Glutamatergic neuron (in vitro differentiated cells): Measurements from ENCODE around the gene MRPL19. TPM values are rescaled to one million over a fixed set of nuclear protein-coding genes. Genes with fewer than 3 reads are reported as not detected.

Source experiments
- DNase-seq: peaks from one replicate; pipeline ENCODE4 v3.0.0; 2022
- H3K27ac Mint-ChIP-seq: one replicate; pipeline ENCODE4 v1.8.0; 2020; ENCODE audit warnings: mild to moderate bottlenecking, mixed read lengths, inconsistent platforms; ENCODE audit not compliant: unreplicated experiment
- H3K27me3 Mint-ChIP-seq: one replicate; pipeline ENCODE4 v1.8.0; 2020; ENCODE audit warnings: mild to moderate bottlenecking, moderate library complexity, mixed read lengths, inconsistent platforms; ENCODE audit not compliant: unreplicated experiment
- H3K36me3 Mint-ChIP-seq: one replicate; pipeline ENCODE4 v1.8.0; 2020; ENCODE audit warnings: mild to moderate bottlenecking, mixed read lengths, inconsistent platforms; ENCODE audit not compliant: unreplicated experiment
- H3K4me1 Mint-ChIP-seq: one replicate; pipeline ENCODE4 v1.8.0; 2020; ENCODE audit warnings: mild to moderate bottlenecking, low read depth, mixed read lengths, inconsistent platforms; ENCODE audit not compliant: unreplicated experiment
- H3K4me3 Mint-ChIP-seq: one replicate; pipeline ENCODE4 v1.8.0; 2020; ENCODE audit warnings: mild to moderate bottlenecking, mixed read lengths, inconsistent platforms; ENCODE audit not compliant: unreplicated experiment
- H3K9me3 Mint-ChIP-seq: one replicate; pipeline ENCODE4 v1.8.0; 2020; ENCODE audit warnings: mild to moderate bottlenecking, moderate library complexity, mixed read lengths, inconsistent platforms; ENCODE audit not compliant: unreplicated experiment
- total RNA-seq: library from RNA; stranded (reverse); fragmentation: NEBNext Ultra II Directional; extraction: Animal tissue kit (Norgen Biotek cat#: 25700); gene quantifications from one replicate; pipeline ENCODE4 v1.2.1, GENCODE V29; 2021; ENCODE audit not compliant: unreplicated experiment
- TF ChIP-seq, protein P1 (sequence below): fragments of 200-600 bp; sonication (generic); IDR thresholded peaks from one replicate; pipeline ENCODE4 v1.5.0; 2021; ENCODE audit not compliant: partially characterized antibody, unreplicated experiment

The MRPL19 gene
- total RNA-seq, 1 donor from 2014 or later = 44.6 TPM

DNA sequence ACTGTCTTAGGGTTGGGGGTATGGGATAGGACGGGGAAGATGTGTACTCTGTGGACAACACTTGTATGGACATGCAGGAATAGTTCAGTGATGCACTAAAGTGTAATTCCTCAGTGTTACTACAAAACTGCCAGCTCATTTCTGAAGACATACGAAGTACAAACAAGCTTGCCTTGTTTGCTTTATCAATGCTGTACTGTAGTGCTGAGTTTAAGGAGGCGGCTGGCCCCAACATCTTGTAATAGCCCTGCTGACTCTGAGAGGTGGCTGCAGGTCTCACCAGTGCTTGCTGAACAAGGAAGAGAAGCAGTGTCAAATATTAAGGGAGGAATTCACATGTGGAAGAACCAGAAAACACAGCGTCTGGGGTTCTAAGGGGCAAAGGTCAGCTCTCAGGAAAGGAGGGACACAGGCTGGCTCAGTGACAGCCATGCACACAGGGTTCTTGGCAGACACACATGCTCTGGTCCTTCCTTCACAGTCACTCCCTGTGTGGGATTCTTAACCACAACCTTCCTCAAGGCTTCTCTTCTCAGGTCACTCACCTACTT, 46.0 kb upstream of the MRPL19 start:
- DNase-seq = no peak
- H3K36me3 Mint-ChIP-seq = no peaks in the 10 kb centered on the region
- H3K4me3 Mint-ChIP-seq = no peak overlapping the region
- TF ChIP-seq, protein P1, sequence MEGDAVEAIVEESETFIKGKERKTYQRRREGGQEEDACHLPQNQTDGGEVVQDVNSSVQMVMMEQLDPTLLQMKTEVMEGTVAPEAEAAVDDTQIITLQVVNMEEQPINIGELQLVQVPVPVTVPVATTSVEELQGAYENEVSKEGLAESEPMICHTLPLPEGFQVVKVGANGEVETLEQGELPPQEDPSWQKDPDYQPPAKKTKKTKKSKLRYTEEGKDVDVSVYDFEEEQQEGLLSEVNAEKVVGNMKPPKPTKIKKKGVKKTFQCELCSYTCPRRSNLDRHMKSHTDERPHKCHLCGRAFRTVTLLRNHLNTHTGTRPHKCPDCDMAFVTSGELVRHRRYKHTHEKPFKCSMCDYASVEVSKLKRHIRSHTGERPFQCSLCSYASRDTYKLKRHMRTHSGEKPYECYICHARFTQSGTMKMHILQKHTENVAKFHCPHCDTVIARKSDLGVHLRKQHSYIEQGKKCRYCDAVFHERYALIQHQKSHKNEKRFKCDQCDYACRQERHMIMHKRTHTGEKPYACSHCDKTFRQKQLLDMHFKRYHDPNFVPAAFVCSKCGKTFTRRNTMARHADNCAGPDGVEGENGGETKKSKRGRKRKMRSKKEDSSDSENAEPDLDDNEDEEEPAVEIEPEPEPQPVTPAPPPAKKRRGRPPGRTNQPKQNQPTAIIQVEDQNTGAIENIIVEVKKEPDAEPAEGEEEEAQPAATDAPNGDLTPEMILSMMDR = no peak
- no peaks in the 10 kb centered on the region for H3K9me3 Mint-ChIP-seq
- H3K27ac Mint-ChIP-seq = no peak overlapping the region
- peaks cover 1% of the 10 kb centered on the region for H3K27me3 Mint-ChIP-seq
- no peaks in the 10 kb centered on the region for H3K4me1 Mint-ChIP-seq

DNA sequence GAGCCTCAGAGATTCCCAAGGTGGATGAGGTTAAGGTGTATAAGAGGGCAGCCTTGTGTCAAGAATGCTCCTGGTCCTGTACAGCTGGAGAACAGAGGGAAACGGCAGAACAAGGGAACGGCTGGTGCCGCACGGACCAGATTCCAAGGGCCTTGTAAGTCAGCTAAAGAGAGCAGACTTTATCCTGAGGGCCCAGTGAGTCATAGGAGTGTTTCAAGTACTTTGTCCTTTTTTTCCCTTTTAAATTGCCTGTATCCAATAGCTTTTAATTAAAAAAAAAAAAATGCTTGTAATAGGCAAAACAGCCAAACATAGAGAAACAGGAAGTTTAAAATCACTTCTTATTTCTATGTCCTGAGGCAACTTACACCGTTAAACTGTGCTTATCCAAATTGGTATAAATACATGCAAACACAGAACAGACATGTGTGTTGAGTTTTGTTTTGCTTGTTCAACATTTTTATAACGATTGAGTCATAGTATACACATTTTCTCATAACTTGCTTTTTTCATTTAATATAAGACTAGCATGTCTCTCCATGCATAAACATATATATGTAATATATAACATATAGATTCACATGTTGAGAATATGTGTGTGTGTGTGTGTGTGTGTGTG, 43.8 kb upstream of the MRPL19 start:
- H3K27ac Mint-ChIP-seq = no peak overlapping the region
- DNase-seq = no peak
- H3K9me3 Mint-ChIP-seq = peaks cover 1% of the 10 kb centered on the region
- H3K27me3 Mint-ChIP-seq = peaks cover 1% of the 10 kb centered on the region
- TF ChIP-seq, protein P1 = no peak
- no peak overlapping the region for H3K4me3 Mint-ChIP-seq
- H3K4me1 Mint-ChIP-seq = no peaks in the 10 kb centered on the region
- no peaks in the 10 kb centered on the region for H3K36me3 Mint-ChIP-seq

DNA sequence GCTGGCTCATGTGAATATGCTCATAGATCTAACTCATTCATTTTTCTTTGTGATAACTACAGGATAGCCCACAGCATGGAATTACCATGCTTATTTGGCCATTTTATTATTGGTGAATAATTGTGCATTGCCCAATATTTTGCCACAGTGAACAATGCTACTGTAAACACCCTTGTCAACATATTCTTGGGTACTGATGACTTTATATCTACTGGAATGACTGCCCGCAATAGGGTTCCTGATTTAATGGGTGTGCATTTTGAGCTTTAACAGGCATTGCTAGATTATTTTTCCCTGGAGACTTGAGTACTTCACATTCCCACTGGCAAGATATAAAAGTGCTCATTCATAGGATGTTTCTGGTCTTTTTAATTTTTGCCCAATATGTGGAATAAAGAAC, 43.1 kb upstream of the MRPL19 start:
- H3K36me3 Mint-ChIP-seq = no peaks in the 10 kb centered on the region
- TF ChIP-seq, protein P1 = no peak
- H3K27ac Mint-ChIP-seq = no peak overlapping the region
- peaks cover 1% of the 10 kb centered on the region for H3K9me3 Mint-ChIP-seq
- H3K27me3 Mint-ChIP-seq = peaks cover 1% of the 10 kb centered on the region
- no peak overlapping the region for H3K4me3 Mint-ChIP-seq
- peaks cover 2% of the 10 kb centered on the region for H3K4me1 Mint-ChIP-seq
- no peak for DNase-seq

DNA sequence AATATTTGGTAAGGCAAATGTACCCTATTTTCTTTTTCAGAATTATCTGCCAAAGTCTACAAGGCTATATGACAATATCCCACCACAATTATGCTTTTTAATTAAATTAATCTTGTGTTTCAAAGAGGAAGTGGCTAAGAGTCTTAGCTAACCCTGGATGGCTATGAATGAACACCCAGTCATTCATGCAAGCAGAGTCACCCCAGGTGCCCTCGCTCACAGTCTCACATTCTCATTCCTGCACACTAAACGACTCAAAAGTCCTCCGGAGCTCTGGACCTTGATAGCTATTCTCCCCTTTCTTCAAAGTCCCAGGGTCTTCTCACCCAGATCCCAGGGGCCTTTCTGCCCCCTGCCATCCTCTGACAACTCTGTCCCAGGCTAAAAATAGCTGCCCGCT, 42.1 kb upstream of the MRPL19 start:
- Mint-ChIP-seq H3K9me3 (peaks cover 1% of the 10 kb centered on the region), H3K4me3 (no peak overlapping the region), H3K27me3 (peaks cover 1% of the 10 kb centered on the region), H3K4me1 (peaks cover 2% of the 10 kb centered on the region), H3K27ac (no peak overlapping the region), H3K36me3 (no peaks in the 10 kb centered on the region)
- DNase-seq = no peak
- TF ChIP-seq, protein P1 = no peak

DNA sequence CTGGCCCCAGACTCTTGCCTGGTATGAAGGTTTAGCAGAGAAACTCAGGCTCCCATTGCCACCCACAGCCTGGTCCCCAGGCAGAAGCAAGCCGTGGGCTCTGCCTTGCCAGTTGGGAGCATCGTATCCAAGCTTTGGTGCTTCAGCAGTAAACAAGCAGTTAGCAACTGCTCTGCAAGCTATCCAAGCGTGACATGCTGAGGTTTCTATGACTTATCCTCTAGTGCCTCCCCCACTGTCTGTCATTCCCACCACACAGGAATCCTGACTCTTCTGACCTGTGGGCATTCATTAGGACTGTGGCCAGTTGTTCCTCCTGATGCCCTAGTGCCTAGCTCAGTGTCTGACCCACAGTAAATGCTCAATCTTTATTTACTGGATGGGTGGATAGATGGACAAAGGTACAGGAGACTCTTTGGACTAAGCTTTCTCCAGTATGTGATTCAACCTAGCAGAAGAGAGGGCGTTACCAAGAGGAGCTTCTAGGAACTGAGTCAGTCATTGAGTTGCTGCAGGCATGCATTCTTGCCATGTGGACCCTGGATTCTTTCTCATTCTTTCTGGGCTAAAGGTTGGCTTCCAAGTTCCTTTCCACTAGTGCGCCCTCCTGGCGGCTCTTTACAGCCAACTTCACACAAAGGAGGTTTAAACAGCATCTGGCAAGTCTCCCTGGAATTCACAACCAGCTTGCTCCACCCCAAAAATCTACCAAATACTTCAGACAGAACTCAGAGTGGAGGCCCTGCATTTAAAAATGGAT, 40.6 kb upstream of the MRPL19 start:
- Mint-ChIP-seq H3K4me1 (peaks cover 2% of the 10 kb centered on the region), H3K9me3 (peaks cover 1% of the 10 kb centered on the region), H3K27ac (no peak overlapping the region), H3K36me3 (no peaks in the 10 kb centered on the region), H3K27me3 (peaks cover 1% of the 10 kb centered on the region), H3K4me3 (no peak overlapping the region)
- TF ChIP-seq, protein P1 = no peak
- no peak for DNase-seq
